SK-N-SH treated with all-trans-retinoic acid at 6 μM for 48 hours (cell line): ENCODE data around the gene ADAP1.

Source experiments
- ATAC-seq: fragments of 200-7000 bp; cut with Tn5 transposase; 3 replicates; pipeline ENCODE4 v1.9.1; 2020; ENCODE audit warnings: mild to moderate bottlenecking, moderate library complexity
- ARNTL ChIP-seq: fragments of 450-650 bp; formaldehyde crosslinking; IDR thresholded peaks from 2 replicates; pipeline ENCODE4 v1.5.0; 2020; ENCODE audit warnings: low read depth, mild to moderate bottlenecking, moderate library complexity, borderline replicate concordance
- CREB5 ChIP-seq: fragments of 250-450 bp; sonication (Bioruptor Pico); IDR thresholded peaks from 2 replicates; pipeline ENCODE4 v1.5.1; 2020; ENCODE audit warnings: low read depth, mild to moderate bottlenecking, moderate library complexity
- CSDC2 ChIP-seq: fragments of 250-450 bp; sonication (Bioruptor Pico); IDR thresholded peaks from 2 replicates; pipeline ENCODE4 v1.5.0; 2020; ENCODE audit warnings: mild to moderate bottlenecking, moderate library complexity
- CSRNP3 ChIP-seq: fragments of 250-450 bp; sonication (Bioruptor Pico); IDR thresholded peaks from 2 replicates; pipeline ENCODE4 v1.5.1; 2021; ENCODE audit warnings: mild to moderate bottlenecking, moderate library complexity
- ESRRG ChIP-seq: fragments of 250-450 bp; sonication (Bioruptor Pico); IDR thresholded peaks from 2 replicates; pipeline ENCODE4 v1.6.1; 2021; ENCODE audit warnings: mild to moderate bottlenecking
- GLIS3 ChIP-seq: fragments of 250-450 bp; sonication (Bioruptor Pico); IDR thresholded peaks from 2 replicates; pipeline ENCODE4 v1.5.0; 2020; ENCODE audit warnings: mild to moderate bottlenecking, moderate library complexity
- ISL1 ChIP-seq: fragments of 250-450 bp; sonication (Bioruptor Pico); IDR thresholded peaks from 2 replicates; pipeline ENCODE4 v2.1.2; 2022; ENCODE audit warnings: mild to moderate bottlenecking, moderate library complexity
- OSR1 ChIP-seq: fragments of 250-450 bp; sonication (Bioruptor Pico); IDR thresholded peaks from 2 replicates; pipeline ENCODE4 v1.8.0; 2022; ENCODE audit warnings: moderate library complexity, mild to moderate bottlenecking, inconsistent platforms
- POU6F1 ChIP-seq: fragments of 250-450 bp; sonication (Bioruptor Pico); IDR thresholded peaks from 2 replicates; pipeline ENCODE4 v1.8.0; 2021; ENCODE audit warnings: low read depth, mild to moderate bottlenecking, moderate library complexity, borderline replicate concordance
- PPARA ChIP-seq: fragments of 250-450 bp; sonication (Bioruptor Pico); IDR thresholded peaks from 2 replicates; pipeline ENCODE4 v1.5.0; 2020; ENCODE audit warnings: mild to moderate bottlenecking, borderline replicate concordance
- RARB ChIP-seq: fragments of 250-450 bp; sonication (Bioruptor Pico); IDR thresholded peaks from 2 replicates; pipeline ENCODE4 v1.8.0; 2021; ENCODE audit warnings: mild to moderate bottlenecking, moderate library complexity
- SNAI2 ChIP-seq: fragments of 250-450 bp; sonication (Bioruptor Pico); IDR thresholded peaks from 2 replicates; pipeline ENCODE4 v1.5.0; 2020; ENCODE audit warnings: mild to moderate bottlenecking, moderate library complexity
- TCF4 ChIP-seq: fragments of 250-450 bp; sonication (Bioruptor Pico); IDR thresholded peaks from 2 replicates; pipeline ENCODE4 v1.8.0; 2021; ENCODE audit warnings: mild to moderate bottlenecking, moderate library complexity, borderline replicate concordance
- TOX ChIP-seq: fragments of 250-450 bp; sonication (Bioruptor Pico); IDR thresholded peaks from 2 replicates; pipeline ENCODE4 v1.8.0; 2021; ENCODE audit warnings: mild to moderate bottlenecking, moderate library complexity, borderline replicate concordance
- TSHZ2 ChIP-seq: fragments of 250-450 bp; sonication (Bioruptor Pico); IDR thresholded peaks from 2 replicates; pipeline ENCODE4 v1.5.0; 2020; ENCODE audit warnings: mild to moderate bottlenecking, moderate library complexity
- ZC3H10 ChIP-seq: fragments of 250-450 bp; sonication (Bioruptor Pico); IDR thresholded peaks from 2 replicates; pipeline ENCODE4 v1.5.1; 2021; ENCODE audit warnings: mild to moderate bottlenecking, moderate library complexity
- ZFP30 ChIP-seq: fragments of 450-650 bp; formaldehyde crosslinking; IDR thresholded peaks from 2 replicates; pipeline ENCODE4 v1.5.0; 2022; ENCODE audit warnings: mild to moderate bottlenecking, moderate library complexity
- ZNF565 ChIP-seq: fragments of 450-650 bp; formaldehyde crosslinking; conservative IDR thresholded peaks from 2 replicates; pipeline ENCODE4 v1.5.0; 2020; ENCODE audit warnings: low read depth, mild to moderate bottlenecking, moderate library complexity
- ZNF70 ChIP-seq: fragments of 450-650 bp; formaldehyde crosslinking; IDR thresholded peaks from 2 replicates; pipeline ENCODE4 v1.5.0; 2020; ENCODE audit warnings: mild to moderate bottlenecking, moderate library complexity
- ZNF8 ChIP-seq: fragments of 450-650 bp; formaldehyde crosslinking; IDR thresholded peaks from 2 replicates; pipeline ENCODE4 v1.5.0; 2020; ENCODE audit warnings: mild to moderate bottlenecking, moderate library complexity
- TF ChIP-seq, protein P1 (sequence below): fragments of 250-450 bp; sonication (Bioruptor Pico); IDR thresholded peaks from 2 replicates; pipeline ENCODE4 v1.8.0; 2020; ENCODE audit warnings: mild to moderate bottlenecking, moderate library complexity, borderline replicate concordance

Gene ADAP1

GRCh38 chr7:988426-988911 lies 34.0 kb upstream of the ADAP1 start:
- ATAC-seq: no peak
- TF ChIP-seq SNAI2 (CRISPR knock-in tag) (no peak), TSHZ2 (CRISPR knock-in tag) (no peak), TCF4 (no peak), PPARA (CRISPR knock-in tag) (no peak), ZNF8 (CRISPR knock-in tag) (no peak), ARNTL (CRISPR knock-in tag) (no peak), CSRNP3 (no peak), ZC3H10 (CRISPR knock-in tag) (no peak), OSR1 (CRISPR knock-in tag) (no peak), ESRRG (CRISPR knock-in tag) (no peak), ZNF70 (CRISPR knock-in tag) (no peak), GLIS3 (no peak), ZNF565 (no peak), RARB (no peak), TOX (no peak), ISL1 (CRISPR knock-in tag) (no peak), CREB5 (CRISPR knock-in tag) (no peak), CSDC2 (CRISPR knock-in tag) (no peak)
- TF ChIP-seq, protein P1, sequence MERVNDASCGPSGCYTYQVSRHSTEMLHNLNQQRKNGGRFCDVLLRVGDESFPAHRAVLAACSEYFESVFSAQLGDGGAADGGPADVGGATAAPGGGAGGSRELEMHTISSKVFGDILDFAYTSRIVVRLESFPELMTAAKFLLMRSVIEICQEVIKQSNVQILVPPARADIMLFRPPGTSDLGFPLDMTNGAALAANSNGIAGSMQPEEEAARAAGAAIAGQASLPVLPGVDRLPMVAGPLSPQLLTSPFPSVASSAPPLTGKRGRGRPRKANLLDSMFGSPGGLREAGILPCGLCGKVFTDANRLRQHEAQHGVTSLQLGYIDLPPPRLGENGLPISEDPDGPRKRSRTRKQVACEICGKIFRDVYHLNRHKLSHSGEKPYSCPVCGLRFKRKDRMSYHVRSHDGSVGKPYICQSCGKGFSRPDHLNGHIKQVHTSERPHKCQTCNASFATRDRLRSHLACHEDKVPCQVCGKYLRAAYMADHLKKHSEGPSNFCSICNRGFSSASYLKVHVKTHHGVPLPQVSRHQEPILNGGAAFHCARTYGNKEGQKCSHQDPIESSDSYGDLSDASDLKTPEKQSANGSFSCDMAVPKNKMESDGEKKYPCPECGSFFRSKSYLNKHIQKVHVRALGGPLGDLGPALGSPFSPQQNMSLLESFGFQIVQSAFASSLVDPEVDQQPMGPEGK: no peak

GRCh38 chr7:987909-988308 lies 33.4 kb upstream of the ADAP1 start:
- TF ChIP-seq TOX: no peak
- no peak for TF ChIP-seq ZFP30 (CRISPR knock-in tag)
- no peak for TF ChIP-seq ZNF70 (CRISPR knock-in tag)
- no peak for TF ChIP-seq ZC3H10 (CRISPR knock-in tag)
- TF ChIP-seq ZNF8 (CRISPR knock-in tag): no peak
- no peak for TF ChIP-seq SNAI2 (CRISPR knock-in tag)
- no peak for TF ChIP-seq ESRRG (CRISPR knock-in tag)
- TF ChIP-seq, protein P1: no peak
- no peak for TF ChIP-seq POU6F1
- TF ChIP-seq PPARA (CRISPR knock-in tag): no peak
- TF ChIP-seq ARNTL (CRISPR knock-in tag): no peak
- TF ChIP-seq RARB: no peak
- no peak for TF ChIP-seq CSDC2 (CRISPR knock-in tag)
- TF ChIP-seq TCF4: no peak
- TF ChIP-seq CSRNP3: no peak
- TF ChIP-seq TSHZ2 (CRISPR knock-in tag): no peak
- TF ChIP-seq OSR1 (CRISPR knock-in tag): no peak
- no peak for TF ChIP-seq ISL1 (CRISPR knock-in tag)
- TF ChIP-seq CREB5 (CRISPR knock-in tag): no peak
- TF ChIP-seq, all 23 proteins: peak for 0

More at GRCh38 chr7:987909-988308, 33.4 kb upstream of the ADAP1 start:
- ATAC-seq: no peak
